ENCODE measurements around the gene LRG1. TPM values are rescaled to one million over a fixed set of nuclear protein-coding genes. Genes with fewer than 3 reads are reported as not detected.
A peak's percentile ranks its signal among the peaks of the same experiment; 100 is the strongest.

Gene LRG1
- total and polyA plus RNA-seq, 10 donors: 1.7 to 54.0 (median 12.3) TPM

DNA sequence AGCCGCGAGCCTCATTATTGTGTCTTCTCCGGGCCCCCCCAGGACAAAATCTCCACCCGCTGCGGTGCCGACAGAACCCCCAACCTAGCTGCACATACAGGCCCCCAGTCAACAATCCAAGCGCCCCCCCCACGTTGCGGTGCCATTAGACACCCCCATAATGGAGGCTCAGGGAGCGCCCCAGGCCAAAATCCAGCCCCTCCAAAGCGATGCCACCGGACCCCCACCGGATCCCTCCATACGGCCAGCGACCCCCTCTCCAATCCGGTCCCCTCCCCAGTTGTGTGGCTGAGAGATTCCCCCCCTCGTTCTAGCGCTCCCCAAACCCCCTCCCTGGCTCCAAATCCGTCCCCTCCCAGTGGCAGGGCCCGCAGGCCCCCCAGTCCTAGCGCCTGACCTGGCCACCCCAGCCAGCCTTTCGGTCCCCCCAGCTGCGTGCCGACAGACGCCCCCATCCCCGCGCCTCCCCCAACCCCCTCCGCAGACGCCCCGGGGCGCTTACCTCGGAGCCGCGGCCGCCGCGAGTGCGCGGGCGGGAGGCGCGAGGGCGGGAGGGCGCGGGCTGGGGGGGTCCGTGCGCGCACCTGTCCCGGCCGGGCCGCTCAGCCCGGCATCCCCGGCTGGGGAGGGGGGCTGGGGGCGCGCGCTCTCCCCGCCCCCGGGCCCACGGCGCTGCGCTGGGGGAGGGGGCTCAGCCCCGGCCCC, 41.3 kb upstream of the LRG1 start:
- TF ChIP-seq, protein P1, sequence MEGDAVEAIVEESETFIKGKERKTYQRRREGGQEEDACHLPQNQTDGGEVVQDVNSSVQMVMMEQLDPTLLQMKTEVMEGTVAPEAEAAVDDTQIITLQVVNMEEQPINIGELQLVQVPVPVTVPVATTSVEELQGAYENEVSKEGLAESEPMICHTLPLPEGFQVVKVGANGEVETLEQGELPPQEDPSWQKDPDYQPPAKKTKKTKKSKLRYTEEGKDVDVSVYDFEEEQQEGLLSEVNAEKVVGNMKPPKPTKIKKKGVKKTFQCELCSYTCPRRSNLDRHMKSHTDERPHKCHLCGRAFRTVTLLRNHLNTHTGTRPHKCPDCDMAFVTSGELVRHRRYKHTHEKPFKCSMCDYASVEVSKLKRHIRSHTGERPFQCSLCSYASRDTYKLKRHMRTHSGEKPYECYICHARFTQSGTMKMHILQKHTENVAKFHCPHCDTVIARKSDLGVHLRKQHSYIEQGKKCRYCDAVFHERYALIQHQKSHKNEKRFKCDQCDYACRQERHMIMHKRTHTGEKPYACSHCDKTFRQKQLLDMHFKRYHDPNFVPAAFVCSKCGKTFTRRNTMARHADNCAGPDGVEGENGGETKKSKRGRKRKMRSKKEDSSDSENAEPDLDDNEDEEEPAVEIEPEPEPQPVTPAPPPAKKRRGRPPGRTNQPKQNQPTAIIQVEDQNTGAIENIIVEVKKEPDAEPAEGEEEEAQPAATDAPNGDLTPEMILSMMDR (IDR thresholded peaks at IDR 0.05 in 8 of 11, conservative IDR thresholded peaks at IDR 0.05 in 3 of 11): no peak
- TF ChIP-seq POLR2A (IDR thresholded peaks at IDR 0.05) (no peak), POLR2AphosphoS5 (IDR thresholded peaks at IDR 0.05) (no peak)
- H3K4me3 ChIP-seq: peak overlapping the region in 7 of 8 donors; percentile 9 to 67 (median 37)
- intact Hi-C loops (cut with DNase I; ENCODE audit: low total_unique reads): no loop called here

DNA sequence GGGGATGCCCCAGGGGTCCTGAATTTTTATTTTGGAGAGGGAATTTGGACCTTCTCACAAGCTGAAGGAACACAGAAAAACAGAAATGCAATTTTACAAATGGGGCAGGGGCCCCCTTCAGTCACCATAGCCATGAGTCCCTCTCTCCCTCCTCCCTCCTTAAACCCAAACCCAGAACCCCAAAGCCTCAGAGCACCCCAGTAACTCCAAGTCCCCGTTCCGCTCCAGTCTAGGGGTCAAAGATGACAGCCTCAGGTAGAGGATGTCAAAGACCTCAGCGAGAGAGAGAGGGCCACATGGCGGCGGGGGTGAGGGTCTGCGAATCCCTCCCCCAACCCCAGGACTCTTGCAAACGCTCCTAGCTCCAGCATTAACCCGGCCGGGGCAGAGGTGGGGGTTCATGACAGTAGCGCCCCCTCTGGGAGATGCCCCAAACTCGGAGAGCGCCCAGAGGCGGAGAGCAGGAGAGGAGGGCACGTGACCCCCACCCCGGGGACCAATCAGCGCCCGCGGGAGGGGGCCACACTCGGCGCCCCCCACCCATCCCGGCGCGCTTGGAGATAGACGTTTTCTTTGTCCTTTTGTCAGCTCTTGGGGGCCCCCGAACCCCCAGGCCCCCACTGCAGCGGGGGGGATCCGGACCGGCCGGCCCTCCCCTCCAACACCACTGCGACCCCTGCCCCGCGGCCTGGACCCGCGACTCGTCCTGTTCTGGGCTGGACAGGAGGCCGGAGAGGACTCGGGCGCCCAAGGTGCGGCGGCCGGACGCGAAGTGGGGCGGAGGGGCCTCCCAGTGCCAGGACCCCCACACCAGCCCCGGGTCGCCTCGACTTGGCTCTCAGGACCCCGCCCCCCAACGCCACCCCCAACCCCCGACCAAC, 40.4 kb upstream of the LRG1 start:
- intact Hi-C loops (cut with DNase I; ENCODE audit: low total_unique reads): no loop called here
- TF ChIP-seq, protein P1 (IDR thresholded peaks at IDR 0.05 in 8 of 11, conservative IDR thresholded peaks at IDR 0.05 in 3 of 11): no peak
- no peak for TF ChIP-seq POLR2AphosphoS5 (IDR thresholded peaks at IDR 0.05)
- no peak for TF ChIP-seq POLR2A (IDR thresholded peaks at IDR 0.05)
- Histone ChIP-seq H3K4me3 (peak overlapping the region; percentile 9 to 67 (median 34)), H3K27ac (peak overlapping the region in 2 of 8 donors; percentile 42 to 79), H3K27me3 (replicated peaks in 1 of 7) (peaks cover 2 to 99% (median 57%) of the 10 kb centered on the region in 7 donors), H3K9me3 (no peaks in the 10 kb centered on the region), H3K36me3 (no peaks in the 10 kb centered on the region), H3K4me1 (peaks cover 17 to 70% (median 44%) of the 10 kb centered on the region in 6 donors)
- no peak for DNase-seq
- 5 to 18% (median 9%) methylated on average over 13 to 50 of the region's 50 CpGs for WGBS, 5 donors

More for the DNA sequence above, 41.3 kb upstream of the LRG1 start:
- DNase-seq: no peak
- no peaks in the 10 kb centered on the region for H3K36me3 ChIP-seq
- H3K27me3 ChIP-seq (replicated peaks in 1 of 7): peaks cover 2 to 99% (median 56%) of the 10 kb centered on the region in 7 donors
- H3K9me3 ChIP-seq: no peaks in the 10 kb centered on the region
- H3K27ac ChIP-seq: peak overlapping the region in 3 of 8 donors; percentile 43 to 79 (median 52)
- H3K4me1 ChIP-seq: peaks cover 17 to 61% (median 40%) of the 10 kb centered on the region in 6 donors
- WGBS, 5 donors: 1 to 5% (median 1%) methylated on average over 8 to 60 of the region's 62 CpGs

DNA sequence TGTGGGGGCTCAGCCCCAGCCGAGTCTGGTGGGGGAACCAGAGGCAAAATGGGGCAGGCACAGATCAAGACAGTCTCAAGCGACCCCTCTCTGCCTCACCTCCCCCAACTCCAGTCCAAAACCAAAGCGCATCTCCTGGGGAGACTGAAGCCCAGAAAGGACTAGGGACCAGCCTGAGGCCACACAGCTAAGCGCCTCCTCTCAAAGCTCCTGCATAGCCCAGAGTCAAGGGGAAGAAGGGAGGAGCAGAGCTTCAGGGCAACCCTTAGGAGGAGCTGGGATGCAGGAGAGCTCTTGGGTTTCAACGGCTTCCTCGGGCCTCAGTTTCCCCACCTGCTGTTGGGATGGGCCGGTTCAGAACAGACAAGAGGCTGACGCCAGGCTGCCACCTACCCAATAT, 39.6 kb upstream of the LRG1 start:
- intact Hi-C loops (cut with DNase I; ENCODE audit: low total_unique reads): no loop called here
- no peak for DNase-seq
- 71 to 89% (median 82%) methylated on average over 5 to 8 of the region's 8 CpGs for WGBS, 5 donors
- H3K4me1 ChIP-seq: peaks cover 13 to 71% (median 43%) of the 10 kb centered on the region in 6 donors
- no peaks in the 10 kb centered on the region for H3K9me3 ChIP-seq
- TF ChIP-seq POLR2A (IDR thresholded peaks at IDR 0.05) (no peak), POLR2AphosphoS5 (IDR thresholded peaks at IDR 0.05) (no peak)
- TF ChIP-seq, protein P1 (IDR thresholded peaks at IDR 0.05 in 8 of 11, conservative IDR thresholded peaks at IDR 0.05 in 3 of 11): no peak
- no peaks in the 10 kb centered on the region for H3K36me3 ChIP-seq
- peak overlapping the region in 1 of 8 donors; percentile 24 for H3K27ac ChIP-seq
- peaks cover 2 to 99% (median 55%) of the 10 kb centered on the region in 7 donors for H3K27me3 ChIP-seq (replicated peaks in 1 of 7)
- H3K4me3 ChIP-seq: peak overlapping the region in 2 of 8 donors; percentile 37 to 67

Measured in spleen (tissue), 11 donors.